ENCODE measurements around the gene ABHD16B. TPM values are rescaled to one million over a fixed set of nuclear protein-coding genes. Genes with fewer than 3 reads are reported as not detected.

Gene ABHD16B
- polyA plus RNA-seq, 1 donor = not detected

DNA sequence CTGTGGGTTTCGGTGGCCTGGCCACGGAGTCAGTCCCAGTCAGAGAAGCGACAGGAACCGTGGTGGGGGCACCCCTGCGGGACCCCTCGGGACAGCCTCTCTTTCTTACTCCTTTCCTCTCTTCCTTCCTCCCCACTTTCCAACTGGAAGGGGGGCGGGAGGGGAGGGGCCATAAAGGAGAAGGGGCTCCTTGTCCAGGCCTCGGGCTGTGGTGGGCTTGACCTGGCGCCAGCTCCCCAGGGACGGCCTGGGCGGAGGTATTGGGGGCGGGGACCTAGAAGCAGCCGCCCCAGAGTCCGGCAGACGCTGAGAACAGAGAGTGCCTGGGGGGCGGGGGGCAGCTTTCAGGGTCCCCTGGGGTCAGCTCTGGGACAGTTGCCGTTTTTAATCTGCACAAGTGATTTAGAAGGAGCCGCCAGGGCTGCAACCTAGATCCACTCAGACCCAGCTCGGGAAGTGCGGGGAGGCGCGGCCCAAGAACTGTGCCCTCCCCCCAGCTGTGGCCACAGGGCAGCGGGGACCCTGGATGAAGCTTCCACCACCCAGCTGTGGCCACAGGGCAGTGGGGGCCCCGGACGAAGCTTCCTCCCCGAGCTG is 6.4 kb upstream of the ABHD16B start:
- Histone ChIP-seq H3K4me3 (ENCODE audit: low read length) (no peak overlapping the region), H3K9me3 (ENCODE audit: control insufficient read depth, low read depth, low read length) (peaks cover 5% of the 10 kb centered on the region), H3K27me3 (ENCODE audit: control insufficient read depth, insufficient read depth, low read length) (peaks cover 51% of the 10 kb centered on the region), H3K4me1 (ENCODE audit: control insufficient read depth, insufficient read depth, low read length) (peaks cover 47% of the 10 kb centered on the region), H3K36me3 (ENCODE audit: control insufficient read depth, insufficient read depth, low read length) (no peaks in the 10 kb centered on the region), H3K27ac (ENCODE audit: low read length) (no peak overlapping the region)
- WGBS (ENCODE audit: insufficient coverage, low lambda C conversion rate) = no CpG with 5 or more reads among the region's 26 CpGs
- DNase-seq = no peak

GRCh38 chr20:63855363-63856097 is 5.8 kb upstream of the ABHD16B start:
- Histone ChIP-seq H3K4me1 (ENCODE audit: control insufficient read depth, insufficient read depth, low read length) (peaks cover 47% of the 10 kb centered on the region), H3K4me3 (ENCODE audit: low read length) (no peak overlapping the region), H3K9me3 (ENCODE audit: control insufficient read depth, low read depth, low read length) (peaks cover 5% of the 10 kb centered on the region), H3K27me3 (ENCODE audit: control insufficient read depth, insufficient read depth, low read length) (peaks cover 51% of the 10 kb centered on the region), H3K27ac (ENCODE audit: low read length) (no peak overlapping the region), H3K36me3 (ENCODE audit: control insufficient read depth, insufficient read depth, low read length) (no peaks in the 10 kb centered on the region)
- WGBS (ENCODE audit: insufficient coverage, low lambda C conversion rate) = no CpG with 5 or more reads among the region's 36 CpGs
- no peak for DNase-seq

- Histone ChIP-seq H3K36me3 (ENCODE audit: control insufficient read depth, insufficient read depth, low read length) (no peaks in the 10 kb centered on the region), H3K4me1 (ENCODE audit: control insufficient read depth, insufficient read depth, low read length) (peaks cover 47% of the 10 kb centered on the region), H3K27ac (ENCODE audit: low read length) (no peak overlapping the region), H3K4me3 (ENCODE audit: low read length) (no peak overlapping the region), H3K9me3 (ENCODE audit: control insufficient read depth, low read depth, low read length) (peaks cover 5% of the 10 kb centered on the region), H3K27me3 (ENCODE audit: control insufficient read depth, insufficient read depth, low read length) (peaks cover 50% of the 10 kb centered on the region)
- DNase-seq = no peak
- WGBS (ENCODE audit: insufficient coverage, low lambda C conversion rate) = no CpG with 5 or more reads among the region's 22 CpGs
Observed at GRCh38 chr20:63856098-63856511, 5.2 kb upstream of the ABHD16B start.

DNA sequence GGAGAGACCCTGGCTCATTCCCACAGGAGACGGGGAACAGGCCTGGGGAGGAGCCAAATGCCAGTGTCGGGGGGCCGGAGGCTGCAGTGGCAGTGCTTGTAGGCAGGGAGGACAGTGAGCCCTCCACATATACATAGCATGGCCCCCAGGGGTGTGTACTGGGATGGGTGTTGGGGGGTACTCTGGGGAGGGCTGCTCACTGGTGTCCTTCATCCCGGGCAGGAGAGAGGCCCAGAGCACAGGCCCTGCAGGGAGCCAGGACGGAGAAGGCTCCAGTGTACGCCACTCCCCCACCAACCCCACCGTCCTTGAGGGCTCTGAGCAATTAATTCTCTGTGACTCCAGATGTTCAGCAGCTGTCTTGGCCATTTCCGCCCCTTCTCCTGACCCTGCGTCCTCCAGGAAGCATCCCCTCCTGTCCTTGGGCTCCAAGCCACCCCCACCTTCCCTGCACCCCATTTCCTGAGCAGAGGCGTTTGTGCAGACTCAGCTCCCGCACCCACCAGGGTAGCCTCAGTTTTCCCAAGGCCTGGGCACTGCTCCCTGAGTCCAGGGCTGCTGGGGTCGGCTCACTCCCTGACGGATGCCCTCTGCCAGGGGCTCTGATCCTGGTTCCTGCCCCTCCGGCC is 3.4 kb upstream of the ABHD16B start:
- Histone ChIP-seq H3K9me3 (ENCODE audit: control insufficient read depth, low read depth, low read length) (peaks cover 12% of the 10 kb centered on the region), H3K36me3 (ENCODE audit: control insufficient read depth, insufficient read depth, low read length) (peaks cover 5% of the 10 kb centered on the region), H3K27ac (ENCODE audit: low read length) (peak overlapping the region; percentile 68), H3K4me1 (ENCODE audit: control insufficient read depth, insufficient read depth, low read length) (peaks cover 47% of the 10 kb centered on the region), H3K4me3 (ENCODE audit: low read length) (no peak overlapping the region), H3K27me3 (ENCODE audit: control insufficient read depth, insufficient read depth, low read length) (peaks cover 46% of the 10 kb centered on the region)
- DNase-seq = peak; percentile 43
- no CpG with 5 or more reads among the region's 14 CpGs for WGBS (ENCODE audit: insufficient coverage, low lambda C conversion rate)

DNA sequence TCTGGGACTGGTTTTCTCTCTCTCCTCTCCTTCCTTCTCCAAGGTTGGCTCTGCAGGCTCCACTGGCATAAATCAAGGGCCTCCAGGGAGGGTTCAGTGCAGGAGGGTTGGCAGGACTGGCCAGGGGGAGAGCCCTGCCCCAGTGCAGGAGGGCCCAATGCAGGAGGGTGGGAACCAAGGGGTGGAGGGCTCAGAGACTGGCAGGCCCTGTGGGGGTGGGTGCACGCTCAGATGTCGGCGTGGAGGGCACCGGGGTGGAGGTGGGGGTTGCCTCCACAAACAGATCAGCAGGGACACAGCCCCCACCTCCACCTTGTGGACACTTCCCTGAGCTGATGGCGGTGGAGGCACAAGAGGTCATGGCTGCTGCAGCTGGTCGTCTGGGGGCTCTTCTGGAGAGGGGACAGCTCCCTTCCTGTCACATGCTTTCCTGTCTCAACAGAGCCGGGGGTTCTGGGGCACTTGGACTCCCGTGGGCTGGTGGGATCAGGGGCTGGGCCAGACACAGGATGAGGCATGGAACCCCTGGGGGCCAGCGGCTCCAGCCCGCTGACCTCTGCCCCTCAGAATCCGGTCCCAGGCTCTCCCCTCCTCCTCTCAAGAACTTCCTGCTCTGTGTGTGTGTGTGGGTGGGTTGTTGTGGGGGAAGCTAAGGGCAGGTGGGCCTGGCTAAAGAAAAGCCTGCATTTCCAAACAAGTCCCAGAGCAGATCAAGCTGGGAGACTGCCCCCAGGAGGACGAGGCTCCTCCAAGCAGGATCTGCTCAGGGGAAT is 2.7 kb upstream of the ABHD16B start:
- no CpG with 5 or more reads among the region's 12 CpGs for WGBS (ENCODE audit: insufficient coverage, low lambda C conversion rate)
- Histone ChIP-seq H3K36me3 (ENCODE audit: control insufficient read depth, insufficient read depth, low read length) (peaks cover 5% of the 10 kb centered on the region), H3K4me3 (ENCODE audit: low read length) (no peak overlapping the region), H3K27me3 (ENCODE audit: control insufficient read depth, insufficient read depth, low read length) (peaks cover 43% of the 10 kb centered on the region), H3K9me3 (ENCODE audit: control insufficient read depth, low read depth, low read length) (peaks cover 12% of the 10 kb centered on the region), H3K27ac (ENCODE audit: low read length) (peak overlapping the region; percentile 68), H3K4me1 (ENCODE audit: control insufficient read depth, insufficient read depth, low read length) (peaks cover 53% of the 10 kb centered on the region)
- peak; percentile 37 to 54 for DNase-seq

DNA sequence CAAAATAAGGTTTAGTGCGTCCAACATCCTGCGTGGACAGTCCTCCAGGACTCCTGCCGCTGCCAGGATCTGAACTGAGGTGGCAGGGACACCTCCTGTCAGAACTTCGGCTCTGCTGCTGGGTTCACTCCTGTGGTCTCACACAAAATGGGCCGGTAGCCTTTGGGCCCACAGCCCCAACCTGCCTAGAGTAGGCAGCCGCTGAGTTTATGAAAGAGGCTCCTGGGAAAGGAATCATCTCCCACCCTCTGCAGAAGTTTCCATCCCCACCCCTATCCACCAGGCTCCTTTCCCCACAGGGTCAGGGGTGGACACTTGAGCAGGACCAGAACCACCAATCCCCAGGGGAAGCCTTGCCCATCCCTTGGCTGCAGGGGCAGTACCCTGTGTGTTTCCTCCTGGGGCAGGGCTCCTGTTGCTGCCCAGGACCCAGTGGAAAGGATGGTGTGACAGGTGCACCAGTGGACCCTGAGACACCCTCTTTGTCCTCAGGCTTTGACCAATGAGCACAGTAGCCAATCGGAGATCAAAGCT is 2.1 kb upstream of the ABHD16B start:
- no CpG with 5 or more reads among the region's 7 CpGs for WGBS (ENCODE audit: insufficient coverage, low lambda C conversion rate)
- Histone ChIP-seq H3K27ac (ENCODE audit: low read length) (no peak overlapping the region), H3K4me1 (ENCODE audit: control insufficient read depth, insufficient read depth, low read length) (peaks cover 52% of the 10 kb centered on the region)

GRCh38 chr20:63860325-63861051 is 810 bp upstream of the ABHD16B start:
- Histone ChIP-seq H3K4me3 (ENCODE audit: low read length) (no peak overlapping the region), H3K36me3 (ENCODE audit: control insufficient read depth, insufficient read depth, low read length) (peaks cover 5% of the 10 kb centered on the region), H3K9me3 (ENCODE audit: control insufficient read depth, low read depth, low read length) (peaks cover 8% of the 10 kb centered on the region), H3K4me1 (ENCODE audit: control insufficient read depth, insufficient read depth, low read length) (peaks cover 40% of the 10 kb centered on the region), H3K27me3 (ENCODE audit: control insufficient read depth, insufficient read depth, low read length) (peaks cover 24% of the 10 kb centered on the region), H3K27ac (ENCODE audit: low read length) (no peak overlapping the region)
- 17% methylated on average over 1 of the region's 17 CpGs for WGBS (ENCODE audit: insufficient coverage, low lambda C conversion rate)
- DNase-seq = no peak

More for the DNA sequence above, 2.1 kb upstream of the ABHD16B start:
- Histone ChIP-seq H3K36me3 (ENCODE audit: control insufficient read depth, insufficient read depth, low read length) (peaks cover 5% of the 10 kb centered on the region), H3K27me3 (ENCODE audit: control insufficient read depth, insufficient read depth, low read length) (peaks cover 36% of the 10 kb centered on the region), H3K4me3 (ENCODE audit: low read length) (no peak overlapping the region), H3K9me3 (ENCODE audit: control insufficient read depth, low read depth, low read length) (peaks cover 9% of the 10 kb centered on the region)
- DNase-seq = no peak

DNA sequence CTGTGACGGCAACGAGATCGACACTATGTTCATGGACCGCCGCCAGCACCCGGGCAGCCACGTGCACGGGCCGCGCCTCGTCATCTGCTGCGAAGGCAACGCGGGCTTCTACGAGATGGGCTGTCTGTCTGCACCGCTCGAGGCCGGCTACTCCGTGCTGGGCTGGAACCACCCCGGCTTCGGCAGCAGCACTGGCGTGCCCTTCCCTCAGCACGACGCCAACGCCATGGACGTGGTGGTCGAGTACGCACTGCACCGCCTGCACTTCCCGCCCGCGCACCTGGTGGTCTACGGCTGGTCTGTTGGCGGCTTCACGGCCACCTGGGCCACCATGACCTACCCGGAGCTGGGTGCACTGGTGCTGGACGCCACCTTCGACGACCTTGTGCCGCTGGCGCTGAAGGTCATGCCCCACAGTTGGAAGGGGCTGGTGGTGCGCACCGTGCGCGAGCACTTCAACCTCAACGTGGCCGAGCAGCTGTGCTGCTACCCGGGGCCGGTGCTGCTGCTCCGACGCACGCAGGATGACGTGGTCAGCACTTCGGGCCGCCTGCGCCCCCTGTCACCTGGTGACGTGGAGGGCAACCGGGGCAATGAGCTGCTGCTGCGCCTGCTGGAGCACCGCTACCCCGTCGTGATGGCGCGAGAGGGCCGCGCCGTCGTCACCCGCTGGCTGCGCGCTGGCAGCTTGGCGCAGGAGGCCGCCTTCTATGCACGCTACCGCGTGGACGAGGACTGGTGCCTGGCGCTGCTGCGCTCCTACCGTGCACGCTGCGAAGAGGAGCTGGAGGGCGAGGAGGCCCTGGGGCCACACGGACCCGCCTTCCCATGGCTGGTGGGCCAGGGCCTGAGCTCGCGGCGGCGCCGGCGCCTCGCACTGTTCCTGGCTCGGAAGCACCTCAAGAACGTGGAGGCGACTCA is 943 bp downstream of the ABHD16B start:
- Histone ChIP-seq H3K27me3 (ENCODE audit: control insufficient read depth, insufficient read depth, low read length) (peaks cover 8% of the 10 kb centered on the region), H3K36me3 (ENCODE audit: control insufficient read depth, insufficient read depth, low read length) (peaks cover 5% of the 10 kb centered on the region), H3K4me1 (ENCODE audit: control insufficient read depth, insufficient read depth, low read length) (peaks cover 29% of the 10 kb centered on the region), H3K9me3 (ENCODE audit: control insufficient read depth, low read depth, low read length) (peaks cover 8% of the 10 kb centered on the region), H3K27ac (ENCODE audit: low read length) (no peak overlapping the region), H3K4me3 (ENCODE audit: low read length) (no peak overlapping the region)
- WGBS (ENCODE audit: insufficient coverage, low lambda C conversion rate) = no CpG with 5 or more reads among the region's 95 CpGs
- no peak for DNase-seq
